Prostate gland (tissue), 2 donors: ENCODE data around the gene RBPJL. TPM values are rescaled to one million over a fixed set of nuclear protein-coding genes. Genes with fewer than 3 reads are reported as not detected.

Experiments
- DNase-seq: peaks from one replicate; pipeline ENCODE4 v3.0.0-alpha.2; 2019; ENCODE audit warnings: low spot score
- H3K27ac ChIP-seq, 2 donors: fragments of 200-600 bp; sonication (generic); 2 replicates each; pipeline ENCODE4 v1.5.1; 2017 to 2019
- H3K27me3 ChIP-seq: fragments of 200-600 bp; sonication (generic); replicated peaks from 2 replicates; pipeline ENCODE4 v1.5.1; 2019; ENCODE audit not compliant: insufficient read depth
- H3K36me3 ChIP-seq, 2 donors: fragments of 200-600 bp; sonication (generic); 1 replicate in 1 of 2; 2 replicates in 1 of 2; pipeline versions ENCODE4 v1.5.1 to v1.8.1; 2017 to 2019
- H3K4me1 ChIP-seq: fragments of 200-600 bp; sonication (generic); replicated peaks from 2 replicates; pipeline ENCODE4 v1.5.1; 2019
- H3K4me3 ChIP-seq, 2 donors: fragments of 200-600 bp; sonication (generic); 2 replicates each; pipeline ENCODE4 v1.5.1; 2017 to 2019
- H3K9me3 ChIP-seq: fragments of 200-600 bp; sonication (generic); 2 replicates; pipeline ENCODE4 v1.5.1; 2017
- POLR2A ChIP-seq: fragments of 450-650 bp; IDR thresholded peaks from one replicate; pipeline ENCODE4 v1.6.1; 2016; ENCODE audit warnings: antibody characterized with exemption, mild to moderate bottlenecking
- POLR2AphosphoS5 ChIP-seq: sonication (generic); formaldehyde crosslinking; IDR thresholded peaks from one replicate; pipeline ENCODE4 v1.6.1; 2017; ENCODE audit warnings: antibody characterized with exemption
- WGBS: methylation state at CpG from one replicate; pipeline ENCODE4 v1.1.5; 2018; 5-methylcytosine and 5-hydroxymethylcytosine counted together
- intact Hi-C: fragments of 100-400 bp; cut with DNase I; formaldehyde crosslinking; loops from one replicate; pipeline ENCODE4 v1.14.2; 2022
- total RNA-seq, 2 donors: library from RNA; depleted of rRNA; stranded (reverse); fragments of >200 nt; gene quantifications; one replicate each; pipeline ENCODE4 v1.1.0, GENCODE V29; 2016
- TF ChIP-seq, protein P1 (sequence below), 4 experiments: fragments of 200-600 bp in 2 of 4; fragments of 450-650 bp in 2 of 4; sonication (generic) in 2 of 4; IDR thresholded peaks; 1 replicate in 3 of 4; 2 replicates in 1 of 4; pipeline ENCODE4 v1.5.1; 2016 to 2019; ENCODE audit warnings: antibody characterized with exemption in 4 of 4, mild to moderate bottlenecking in 2 of 4, moderate library complexity in 2 of 4

RBPJL gene
- total RNA-seq, 2 donors from 2014 or later: not detected

DNA sequence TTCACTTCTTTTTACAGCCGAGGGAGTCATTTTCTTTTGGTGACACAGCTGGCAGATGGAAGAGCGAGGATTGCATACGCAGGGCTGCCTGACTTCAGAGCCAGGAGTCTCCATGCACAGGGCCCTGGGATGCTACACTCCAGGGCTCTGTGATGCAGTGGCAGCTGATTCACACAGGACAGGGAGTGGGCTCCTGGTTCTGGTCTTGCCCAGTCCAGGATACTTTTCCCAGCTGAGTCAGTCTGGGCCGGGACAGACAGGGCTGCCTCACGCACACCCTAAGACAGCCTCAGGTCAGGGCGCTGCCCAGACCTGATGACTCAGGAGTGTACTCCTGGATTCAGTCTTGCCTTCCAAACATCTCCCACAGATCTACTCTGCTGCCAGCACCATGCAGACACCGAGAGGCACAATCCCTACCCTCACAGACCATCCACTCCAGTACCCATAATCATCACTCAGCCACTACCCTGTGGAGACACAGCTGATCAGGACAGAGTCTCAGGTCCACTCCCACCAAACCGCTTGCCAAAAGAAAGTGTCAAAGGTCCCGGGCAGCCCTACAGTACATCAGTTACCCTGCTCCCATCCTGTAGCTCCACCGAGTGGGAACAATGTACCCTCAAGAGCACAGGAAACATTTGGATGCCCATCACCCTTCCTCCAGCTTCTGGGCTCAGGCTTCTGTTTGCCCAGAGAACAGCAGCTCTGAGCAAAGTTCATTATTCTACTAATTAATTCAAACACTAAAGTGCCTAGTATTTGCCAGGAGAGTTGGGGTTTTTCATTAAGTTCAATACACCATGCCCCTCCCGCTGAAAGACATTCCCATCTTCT is 30.1 kb downstream of the RBPJL start:
- peaks cover 0 to 5% of the 10 kb centered on the region in 2 donors for H3K36me3 ChIP-seq
- WGBS: 61% methylated on average over 11 of the region's 11 CpGs
- H3K27ac ChIP-seq: peak overlapping the region; percentile 42 to 54
- no peaks in the 10 kb centered on the region for H3K27me3 ChIP-seq
- H3K9me3 ChIP-seq: no peaks in the 10 kb centered on the region
- no peak overlapping the region for H3K4me3 ChIP-seq
- no peak for DNase-seq
- intact Hi-C loops: no loop called here
- peaks cover 12% of the 10 kb centered on the region for H3K4me1 ChIP-seq
- TF ChIP-seq POLR2AphosphoS5: no peak
- peak; percentile 24 for TF ChIP-seq POLR2A

DNA sequence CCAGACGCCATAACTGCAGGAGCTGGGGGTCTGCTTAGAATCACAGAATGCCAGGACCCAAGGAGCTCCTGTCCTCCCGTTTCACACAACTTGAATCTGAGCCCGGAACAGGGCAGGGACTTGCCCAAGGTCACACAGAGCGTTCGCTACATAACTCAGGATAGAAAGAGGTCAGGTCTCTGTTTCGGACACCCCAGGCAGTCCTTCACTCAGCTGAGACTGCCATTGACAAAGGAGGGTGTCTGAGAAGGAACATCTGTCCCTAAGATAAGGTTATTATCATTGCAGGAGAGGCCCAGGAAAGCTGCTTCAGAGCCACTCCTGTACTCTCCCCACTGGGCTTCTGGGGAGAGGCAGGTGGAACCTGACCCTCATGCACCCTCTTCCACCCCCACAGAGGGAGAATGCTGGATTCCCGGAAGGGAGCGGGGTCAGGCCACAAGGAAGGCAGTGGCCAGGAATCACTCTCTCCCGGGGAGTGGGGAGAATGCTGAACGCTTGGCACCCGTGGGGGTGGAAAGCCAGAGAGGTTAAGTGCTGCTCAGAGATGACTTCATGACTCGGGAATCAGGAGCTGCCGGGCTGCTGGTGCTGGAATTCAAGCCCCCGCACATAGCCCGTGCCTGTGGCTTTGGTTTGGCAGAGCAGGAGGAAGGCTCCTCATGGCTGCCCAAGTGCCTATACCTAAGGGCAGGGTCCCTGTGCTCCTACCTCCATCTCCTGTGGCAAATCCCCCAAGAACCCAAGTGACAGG is 30.9 kb downstream of the RBPJL start:
- no peak overlapping the region for H3K4me3 ChIP-seq
- H3K9me3 ChIP-seq: no peaks in the 10 kb centered on the region
- intact Hi-C loops: no loop called here
- DNase-seq: no peak
- peaks cover 0 to 4% of the 10 kb centered on the region in 2 donors for H3K36me3 ChIP-seq
- H3K27me3 ChIP-seq: no peaks in the 10 kb centered on the region
- TF ChIP-seq, protein P1, sequence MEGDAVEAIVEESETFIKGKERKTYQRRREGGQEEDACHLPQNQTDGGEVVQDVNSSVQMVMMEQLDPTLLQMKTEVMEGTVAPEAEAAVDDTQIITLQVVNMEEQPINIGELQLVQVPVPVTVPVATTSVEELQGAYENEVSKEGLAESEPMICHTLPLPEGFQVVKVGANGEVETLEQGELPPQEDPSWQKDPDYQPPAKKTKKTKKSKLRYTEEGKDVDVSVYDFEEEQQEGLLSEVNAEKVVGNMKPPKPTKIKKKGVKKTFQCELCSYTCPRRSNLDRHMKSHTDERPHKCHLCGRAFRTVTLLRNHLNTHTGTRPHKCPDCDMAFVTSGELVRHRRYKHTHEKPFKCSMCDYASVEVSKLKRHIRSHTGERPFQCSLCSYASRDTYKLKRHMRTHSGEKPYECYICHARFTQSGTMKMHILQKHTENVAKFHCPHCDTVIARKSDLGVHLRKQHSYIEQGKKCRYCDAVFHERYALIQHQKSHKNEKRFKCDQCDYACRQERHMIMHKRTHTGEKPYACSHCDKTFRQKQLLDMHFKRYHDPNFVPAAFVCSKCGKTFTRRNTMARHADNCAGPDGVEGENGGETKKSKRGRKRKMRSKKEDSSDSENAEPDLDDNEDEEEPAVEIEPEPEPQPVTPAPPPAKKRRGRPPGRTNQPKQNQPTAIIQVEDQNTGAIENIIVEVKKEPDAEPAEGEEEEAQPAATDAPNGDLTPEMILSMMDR (IDR thresholded peaks at IDR 0.05): no peak
- peak; percentile 34 for TF ChIP-seq POLR2AphosphoS5
- peak overlapping the region; percentile 42 to 54 for H3K27ac ChIP-seq
- WGBS: 49% methylated on average over 14 of the region's 15 CpGs
- H3K4me1 ChIP-seq: peaks cover 18% of the 10 kb centered on the region

DNA sequence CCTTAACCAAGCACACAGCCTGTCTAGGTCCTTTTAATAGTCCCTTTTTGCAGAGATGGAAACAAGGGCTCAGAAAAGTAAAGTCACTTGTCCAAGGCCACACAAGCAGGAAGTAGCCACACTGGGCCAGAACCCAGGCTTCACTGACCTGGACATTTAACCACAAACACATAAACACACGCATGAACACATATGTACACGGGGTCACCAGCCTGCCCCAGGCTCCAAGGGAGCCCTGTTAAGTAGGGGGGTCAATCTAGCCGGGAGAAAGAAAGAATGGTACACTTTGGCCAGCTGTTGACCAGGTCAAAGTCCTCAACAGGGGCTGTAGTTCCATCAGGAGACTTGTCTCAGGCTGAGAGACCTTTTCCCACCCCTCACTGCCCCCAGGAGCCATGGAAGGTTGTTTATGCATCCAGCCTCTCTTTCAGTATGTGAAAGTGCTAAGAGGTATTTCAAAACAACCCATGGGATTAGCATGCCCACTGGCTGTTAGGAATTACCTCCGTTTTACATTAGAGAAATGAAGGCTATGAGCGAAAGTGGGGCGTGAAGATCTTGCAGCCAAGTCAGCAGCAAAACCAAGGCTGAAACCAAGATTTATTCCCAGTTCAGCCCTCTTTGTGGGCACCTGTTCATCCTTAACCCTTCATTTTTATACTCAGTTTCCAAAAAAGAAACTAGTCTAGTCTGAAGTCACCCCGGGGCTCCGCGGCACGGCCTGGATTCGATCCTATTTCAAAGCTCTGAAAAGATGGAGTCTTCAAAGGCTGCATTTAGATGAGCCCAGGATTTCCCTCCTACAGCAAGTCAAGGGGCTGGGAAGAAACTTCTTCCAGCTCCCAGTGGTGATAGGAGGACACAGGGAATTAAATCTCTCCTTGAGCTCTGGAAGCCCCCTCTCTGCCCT is 31.7 kb downstream of the RBPJL start:
- no peaks in the 10 kb centered on the region for H3K9me3 ChIP-seq
- peak overlapping the region; percentile 42 to 54 for H3K27ac ChIP-seq
- H3K27me3 ChIP-seq: no peaks in the 10 kb centered on the region
- H3K4me1 ChIP-seq: peaks cover 22% of the 10 kb centered on the region
- no peak overlapping the region for H3K4me3 ChIP-seq
- WGBS: 92% methylated on average over 11 of the region's 11 CpGs
- DNase-seq: no peak
- no peaks in the 10 kb centered on the region for H3K36me3 ChIP-seq
- intact Hi-C loops: no loop called here
- no peak for TF ChIP-seq POLR2AphosphoS5
- TF ChIP-seq, protein P1 (IDR thresholded peaks at IDR 0.05): no peak
- TF ChIP-seq POLR2A: no peak

- no peak for TF ChIP-seq POLR2AphosphoS5
- no peak for TF ChIP-seq POLR2A
- TF ChIP-seq, protein P1 (IDR thresholded peaks at IDR 0.05): no peak
- peak overlapping the region; percentile 42 to 94 for H3K27ac ChIP-seq
- intact Hi-C loops: no loop called here
Observed at GRCh38 chr20:45339084-45339483, 32.4 kb downstream of the RBPJL start.

GRCh38 chr20:45339799-45340198 is 33.2 kb downstream of the RBPJL start:
- H3K27ac ChIP-seq: peak overlapping the region; percentile 92 to 94
- TF ChIP-seq POLR2A: no peak
- no peak for TF ChIP-seq POLR2AphosphoS5
- TF ChIP-seq, protein P1 (IDR thresholded peaks at IDR 0.05): no peak
- peaks cover 26% of the 10 kb centered on the region for H3K4me1 ChIP-seq
- no peaks in the 10 kb centered on the region for H3K27me3 ChIP-seq
- no peaks in the 10 kb centered on the region for H3K9me3 ChIP-seq
- no peak for DNase-seq
- no peaks in the 10 kb centered on the region for H3K36me3 ChIP-seq
- H3K4me3 ChIP-seq: no peak overlapping the region
- WGBS: 70% methylated on average over 2 of the region's 2 CpGs
- intact Hi-C loops: no loop called here

More at GRCh38 chr20:45339084-45339483, 32.4 kb downstream of the RBPJL start:
- peaks cover 22% of the 10 kb centered on the region for H3K4me1 ChIP-seq
- H3K4me3 ChIP-seq: no peak overlapping the region
- 62% methylated on average over 6 of the region's 6 CpGs for WGBS
- no peaks in the 10 kb centered on the region for H3K9me3 ChIP-seq
- H3K27me3 ChIP-seq: no peaks in the 10 kb centered on the region
- no peaks in the 10 kb centered on the region for H3K36me3 ChIP-seq
- DNase-seq: no peak
